GM12801 (cell line): ENCODE data around the gene MACF1.

Experiments used
- TF ChIP-seq, protein P1 (sequence below): IDR thresholded peaks from one replicate; pipeline ENCODE4 v1.5.1; 2011; ENCODE audit warnings: control low read depth; ENCODE audit not compliant: insufficient read length; ENCODE audit errors: extremely low read depth

MACF1 gene

GRCh38 chr1:39183503-39184353, 20.8 kb upstream of the MACF1 start:
- TF ChIP-seq, protein P1, sequence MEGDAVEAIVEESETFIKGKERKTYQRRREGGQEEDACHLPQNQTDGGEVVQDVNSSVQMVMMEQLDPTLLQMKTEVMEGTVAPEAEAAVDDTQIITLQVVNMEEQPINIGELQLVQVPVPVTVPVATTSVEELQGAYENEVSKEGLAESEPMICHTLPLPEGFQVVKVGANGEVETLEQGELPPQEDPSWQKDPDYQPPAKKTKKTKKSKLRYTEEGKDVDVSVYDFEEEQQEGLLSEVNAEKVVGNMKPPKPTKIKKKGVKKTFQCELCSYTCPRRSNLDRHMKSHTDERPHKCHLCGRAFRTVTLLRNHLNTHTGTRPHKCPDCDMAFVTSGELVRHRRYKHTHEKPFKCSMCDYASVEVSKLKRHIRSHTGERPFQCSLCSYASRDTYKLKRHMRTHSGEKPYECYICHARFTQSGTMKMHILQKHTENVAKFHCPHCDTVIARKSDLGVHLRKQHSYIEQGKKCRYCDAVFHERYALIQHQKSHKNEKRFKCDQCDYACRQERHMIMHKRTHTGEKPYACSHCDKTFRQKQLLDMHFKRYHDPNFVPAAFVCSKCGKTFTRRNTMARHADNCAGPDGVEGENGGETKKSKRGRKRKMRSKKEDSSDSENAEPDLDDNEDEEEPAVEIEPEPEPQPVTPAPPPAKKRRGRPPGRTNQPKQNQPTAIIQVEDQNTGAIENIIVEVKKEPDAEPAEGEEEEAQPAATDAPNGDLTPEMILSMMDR: no peak

DNA sequence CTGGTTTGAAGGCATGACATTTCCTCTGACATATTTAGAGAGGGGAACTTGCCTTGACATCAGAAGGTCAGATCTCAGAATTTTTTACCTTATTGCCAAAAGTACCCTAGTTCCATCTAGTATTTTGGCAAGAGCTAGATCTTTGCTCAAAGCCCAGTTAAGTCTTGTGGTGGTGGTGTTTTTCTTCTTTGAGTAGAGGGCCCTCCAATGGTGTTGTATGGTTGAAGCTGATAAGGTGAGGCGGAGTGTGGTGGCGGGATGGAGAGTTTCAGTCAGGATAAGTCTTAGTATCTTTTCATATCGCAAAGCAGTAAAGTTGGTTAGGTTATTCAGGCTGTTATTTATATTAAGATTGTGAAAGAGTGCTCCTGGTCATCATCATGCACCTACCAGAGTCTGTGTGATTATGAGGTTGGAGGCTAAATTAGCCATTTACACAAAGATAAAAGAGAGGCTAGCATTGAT, 20.1 kb upstream of the MACF1 start:
- TF ChIP-seq, protein P1: no peak

DNA sequence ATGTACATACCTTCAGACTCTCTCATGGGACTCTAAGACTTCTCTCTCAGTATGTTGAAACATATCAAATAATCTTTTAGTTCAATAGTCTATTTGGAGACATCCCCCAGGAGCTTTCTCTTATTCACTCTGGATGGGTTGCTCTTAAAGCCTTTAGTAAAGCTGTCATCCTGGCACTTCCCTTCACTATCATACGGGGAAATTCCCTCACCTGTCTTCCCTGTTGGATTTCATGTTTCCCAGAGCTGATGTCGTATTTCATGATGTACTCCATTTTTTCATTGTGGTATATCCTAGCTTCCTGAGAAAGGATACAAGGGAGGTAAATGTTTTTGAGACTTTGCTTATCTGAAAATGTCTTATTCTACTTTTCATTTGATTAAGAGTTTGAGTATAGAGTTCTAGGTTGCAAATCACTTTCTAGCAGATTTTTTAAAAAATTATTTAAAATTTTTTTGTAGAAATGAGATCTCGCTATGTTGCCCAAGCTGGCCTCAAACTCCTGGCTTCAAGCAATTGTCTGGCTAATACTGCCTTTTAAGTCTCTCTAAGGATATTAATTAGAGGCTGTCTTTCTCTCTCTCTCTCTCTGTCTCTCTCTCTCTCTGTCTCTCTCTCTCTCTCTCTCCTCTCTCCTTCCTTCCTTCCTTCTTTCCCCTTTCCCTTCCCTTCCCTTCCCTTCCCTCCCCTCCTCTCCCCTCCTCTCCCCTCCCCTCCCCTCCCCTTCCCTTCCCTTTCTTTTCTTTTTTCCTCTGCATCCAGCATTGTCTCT, 17.0 kb upstream of the MACF1 start:
- TF ChIP-seq, protein P1: no peak

GRCh38 chr1:39189592-39190041, 14.9 kb upstream of the MACF1 start:
- TF ChIP-seq, protein P1: no peak

DNA sequence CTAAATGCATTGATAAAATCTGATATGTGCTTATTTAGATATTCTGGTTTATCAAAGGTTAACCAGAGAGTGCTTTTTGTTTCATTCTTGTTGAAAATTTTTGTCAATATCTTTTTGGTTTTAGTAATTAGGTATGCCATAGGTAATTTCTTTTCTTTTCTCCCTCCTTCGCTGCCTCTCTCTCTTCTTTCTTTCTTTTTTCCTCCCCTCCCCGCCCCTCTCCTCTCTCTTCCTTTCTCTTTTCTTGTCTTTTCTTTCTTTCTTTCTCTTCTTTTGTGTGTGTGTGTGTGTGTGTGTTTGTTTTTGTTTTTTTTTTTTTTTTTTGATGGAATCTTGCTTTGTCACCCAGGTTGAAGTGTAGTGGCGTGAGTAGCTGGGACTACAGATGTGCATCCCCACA, 14.4 kb upstream of the MACF1 start:
- TF ChIP-seq, protein P1: no peak

DNA sequence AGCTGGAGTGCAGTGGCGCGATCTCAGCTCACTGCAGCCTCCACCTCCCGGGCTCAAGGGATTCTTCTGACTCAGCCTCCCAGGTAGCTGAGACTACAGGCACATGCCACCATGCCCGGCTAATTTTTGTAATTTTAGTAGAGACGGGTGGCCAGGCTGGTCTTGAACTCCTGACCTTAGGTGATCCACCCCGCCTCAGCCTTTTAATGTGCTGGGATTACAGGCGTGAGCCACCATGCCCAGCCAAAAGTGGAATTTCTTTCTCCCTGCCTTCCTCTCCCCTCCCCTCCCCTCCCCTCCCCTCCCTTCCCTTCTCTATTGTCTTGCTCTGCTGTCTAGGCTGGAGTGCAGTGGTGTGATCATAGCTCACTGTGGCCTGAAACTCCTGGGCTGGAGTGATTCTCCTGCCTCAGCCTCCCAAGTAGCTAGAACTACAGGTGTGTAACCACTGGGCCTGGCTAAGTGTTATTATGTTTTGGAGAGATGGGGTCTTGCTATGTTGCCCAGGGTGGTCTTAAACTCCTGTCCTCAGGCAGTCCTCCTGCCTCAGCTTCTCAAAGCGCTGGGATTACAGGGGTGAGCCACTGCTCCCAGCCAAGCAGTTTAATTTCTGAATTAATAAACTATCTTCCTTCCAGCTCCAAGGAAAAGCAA, 10.0 kb upstream of the MACF1 start:
- TF ChIP-seq, protein P1: no peak
